ENCODE data around the gene GPS1.

Gene GPS1

DNA sequence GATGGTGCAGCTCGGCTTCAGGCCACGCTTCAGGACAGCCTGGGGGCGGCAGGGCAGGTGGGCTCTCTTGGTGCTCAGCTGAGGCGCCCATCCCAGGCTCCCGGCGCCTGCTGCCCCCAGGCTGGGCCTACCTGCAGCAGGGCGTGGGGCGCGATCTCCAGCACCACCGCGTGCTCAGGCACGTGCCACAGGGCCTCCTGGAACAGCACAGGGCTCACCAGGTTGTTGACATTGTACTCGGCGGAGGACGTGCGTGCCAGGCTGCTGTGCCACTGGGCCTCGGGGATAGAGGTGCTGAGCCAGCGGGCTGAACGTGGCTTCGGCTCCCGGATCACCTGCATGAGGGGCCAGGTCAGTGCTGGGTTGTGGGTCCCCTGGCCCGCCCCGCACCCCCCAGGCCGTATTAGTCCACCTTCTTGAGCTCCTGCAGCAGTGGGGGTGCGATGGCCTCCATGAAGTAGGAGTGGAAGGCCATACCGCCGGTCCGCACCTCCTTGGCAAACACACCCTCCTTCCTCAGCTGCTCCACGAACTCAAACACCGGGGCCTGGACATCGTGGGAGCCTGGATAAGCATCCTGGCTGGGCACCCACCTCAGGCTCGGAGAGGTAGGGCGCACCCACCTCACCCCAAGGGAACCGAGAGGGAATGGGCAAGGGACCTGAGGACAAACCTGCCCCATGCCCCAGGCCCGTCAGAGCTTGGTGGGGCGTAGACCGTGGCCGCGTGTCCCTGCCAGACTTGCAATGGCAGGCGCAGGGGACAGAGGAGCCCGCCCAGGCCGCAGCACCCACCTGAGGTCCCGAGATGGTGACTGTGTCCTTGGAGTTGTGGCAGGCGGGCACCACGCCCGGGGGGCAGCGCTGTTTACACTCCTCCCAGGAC is 37.4 kb downstream of the GPS1 start:
- no peak overlapping the region for H3K4me2 ChIP-seq (ENCODE audit: insufficient read depth, low read length)
- no peaks in the 10 kb centered on the region for H3K27me3 ChIP-seq (ENCODE audit: insufficient read depth, low read length, poor library complexity)
- H3K79me2 ChIP-seq (ENCODE audit: insufficient read depth, low read length) = peaks cover 31% of the 10 kb centered on the region
- H3K36me3 ChIP-seq (ENCODE audit: insufficient read depth, low read length) = peaks cover 99% of the 10 kb centered on the region
- DNase-seq (no peak), ATAC-seq (ENCODE audit: insufficient read depth, low read depth) (no peak)
- no peak overlapping the region for H3K4me3 ChIP-seq (ENCODE audit: low read depth in 1 of 2, low read length in 2 of 2)
- H3K4me1 ChIP-seq (ENCODE audit: insufficient read depth, low read length) = peaks cover 4% of the 10 kb centered on the region; the same call in 1 of the 2 replicates
- TF ChIP-seq, protein P1, sequence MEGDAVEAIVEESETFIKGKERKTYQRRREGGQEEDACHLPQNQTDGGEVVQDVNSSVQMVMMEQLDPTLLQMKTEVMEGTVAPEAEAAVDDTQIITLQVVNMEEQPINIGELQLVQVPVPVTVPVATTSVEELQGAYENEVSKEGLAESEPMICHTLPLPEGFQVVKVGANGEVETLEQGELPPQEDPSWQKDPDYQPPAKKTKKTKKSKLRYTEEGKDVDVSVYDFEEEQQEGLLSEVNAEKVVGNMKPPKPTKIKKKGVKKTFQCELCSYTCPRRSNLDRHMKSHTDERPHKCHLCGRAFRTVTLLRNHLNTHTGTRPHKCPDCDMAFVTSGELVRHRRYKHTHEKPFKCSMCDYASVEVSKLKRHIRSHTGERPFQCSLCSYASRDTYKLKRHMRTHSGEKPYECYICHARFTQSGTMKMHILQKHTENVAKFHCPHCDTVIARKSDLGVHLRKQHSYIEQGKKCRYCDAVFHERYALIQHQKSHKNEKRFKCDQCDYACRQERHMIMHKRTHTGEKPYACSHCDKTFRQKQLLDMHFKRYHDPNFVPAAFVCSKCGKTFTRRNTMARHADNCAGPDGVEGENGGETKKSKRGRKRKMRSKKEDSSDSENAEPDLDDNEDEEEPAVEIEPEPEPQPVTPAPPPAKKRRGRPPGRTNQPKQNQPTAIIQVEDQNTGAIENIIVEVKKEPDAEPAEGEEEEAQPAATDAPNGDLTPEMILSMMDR (IDR thresholded peaks at IDR 0.05; ENCODE audit: borderline replicate concordance, extremely low read depth, low read length, poor library complexity, severe bottlenecking) = no peak
- TF ChIP-seq EZH2 (IDR thresholded peaks at IDR 0.05; ENCODE audit: borderline replicate concordance, low read depth, low read length, severe bottlenecking) = no peak
- H3K27ac ChIP-seq (ENCODE audit: low read length) = no peak overlapping the region
- no peaks in the 10 kb centered on the region for H3K9me3 ChIP-seq (ENCODE audit: insufficient read depth, low read length, severe bottlenecking)
- peaks cover 77% of the 10 kb centered on the region for H4K20me1 ChIP-seq (ENCODE audit: insufficient read depth, low read length)
- H2AFZ ChIP-seq (ENCODE audit: low read depth, low read length) = no peak overlapping the region
- no peak overlapping the region for H3K9ac ChIP-seq (ENCODE audit: low read depth, low read length)

DNA sequence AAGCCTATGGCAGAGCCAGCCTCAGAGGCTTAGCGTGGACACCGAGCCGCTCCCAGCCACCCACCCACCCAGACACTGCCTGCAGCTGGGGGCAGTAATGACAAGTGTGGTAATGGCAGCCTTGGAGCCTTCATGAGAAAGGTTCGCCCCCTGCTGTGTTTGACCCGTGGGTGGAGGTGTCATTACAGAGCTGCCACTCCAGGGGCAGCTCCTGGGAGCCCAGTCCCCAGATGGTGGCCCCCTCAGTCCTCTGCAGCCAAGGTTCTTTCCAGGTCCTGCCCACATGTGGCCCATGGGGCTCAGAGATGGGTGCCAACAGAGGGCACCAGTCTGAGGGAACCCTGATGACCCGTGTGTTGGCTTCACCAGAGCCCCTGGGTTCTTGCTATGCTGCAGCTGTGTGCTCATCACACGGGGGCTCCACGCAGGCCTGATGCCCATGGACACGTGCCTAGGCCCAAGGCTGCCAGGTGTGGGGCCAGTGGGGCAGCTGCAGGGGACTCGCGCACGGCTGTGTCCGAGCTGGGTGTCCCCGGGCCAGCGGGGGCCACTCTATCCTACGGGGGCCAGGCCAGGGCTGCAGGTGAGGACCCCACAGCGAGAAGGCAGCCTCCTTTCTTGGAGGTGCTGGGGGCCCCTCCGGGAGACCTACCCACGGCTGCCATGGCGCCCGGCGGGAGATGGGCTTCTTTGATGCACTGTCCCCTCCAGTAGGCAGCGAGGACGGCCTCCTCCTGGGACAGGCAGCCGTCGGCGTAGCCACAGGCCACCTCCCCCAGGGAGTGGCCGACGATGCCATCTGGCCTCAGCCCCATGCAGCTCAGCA is 38.2 kb downstream of the GPS1 start:
- Histone ChIP-seq H3K36me3 (ENCODE audit: insufficient read depth, low read length) (peaks cover 96% of the 10 kb centered on the region), H4K20me1 (ENCODE audit: insufficient read depth, low read length) (peaks cover 73% of the 10 kb centered on the region), H3K79me2 (ENCODE audit: insufficient read depth, low read length) (peaks cover 36% of the 10 kb centered on the region), H3K27me3 (ENCODE audit: insufficient read depth, low read length, poor library complexity) (no peaks in the 10 kb centered on the region), H3K9me3 (ENCODE audit: insufficient read depth, low read length, severe bottlenecking) (no peaks in the 10 kb centered on the region), H3K9ac (ENCODE audit: low read depth, low read length) (no peak overlapping the region), H3K4me2 (ENCODE audit: insufficient read depth, low read length) (no peak overlapping the region), H3K4me1 (ENCODE audit: insufficient read depth, low read length) (peaks cover 8% of the 10 kb centered on the region), H2AFZ (ENCODE audit: low read depth, low read length) (no peak overlapping the region), H3K27ac (ENCODE audit: low read length) (no peak overlapping the region), H3K4me3 (ENCODE audit: low read depth in 1 of 2, low read length in 2 of 2) (no peak overlapping the region)
- ATAC-seq (ENCODE audit: insufficient read depth, low read depth) = 0 out of 3 replicates have a peak, but pooled peaks have one; percentile 10
- DNase-seq = no peak
- TF ChIP-seq, protein P1 (IDR thresholded peaks at IDR 0.05; ENCODE audit: borderline replicate concordance, extremely low read depth, low read length, poor library complexity, severe bottlenecking) = no peak
- no peak for TF ChIP-seq EZH2 (IDR thresholded peaks at IDR 0.05; ENCODE audit: borderline replicate concordance, low read depth, low read length, severe bottlenecking)

DNA sequence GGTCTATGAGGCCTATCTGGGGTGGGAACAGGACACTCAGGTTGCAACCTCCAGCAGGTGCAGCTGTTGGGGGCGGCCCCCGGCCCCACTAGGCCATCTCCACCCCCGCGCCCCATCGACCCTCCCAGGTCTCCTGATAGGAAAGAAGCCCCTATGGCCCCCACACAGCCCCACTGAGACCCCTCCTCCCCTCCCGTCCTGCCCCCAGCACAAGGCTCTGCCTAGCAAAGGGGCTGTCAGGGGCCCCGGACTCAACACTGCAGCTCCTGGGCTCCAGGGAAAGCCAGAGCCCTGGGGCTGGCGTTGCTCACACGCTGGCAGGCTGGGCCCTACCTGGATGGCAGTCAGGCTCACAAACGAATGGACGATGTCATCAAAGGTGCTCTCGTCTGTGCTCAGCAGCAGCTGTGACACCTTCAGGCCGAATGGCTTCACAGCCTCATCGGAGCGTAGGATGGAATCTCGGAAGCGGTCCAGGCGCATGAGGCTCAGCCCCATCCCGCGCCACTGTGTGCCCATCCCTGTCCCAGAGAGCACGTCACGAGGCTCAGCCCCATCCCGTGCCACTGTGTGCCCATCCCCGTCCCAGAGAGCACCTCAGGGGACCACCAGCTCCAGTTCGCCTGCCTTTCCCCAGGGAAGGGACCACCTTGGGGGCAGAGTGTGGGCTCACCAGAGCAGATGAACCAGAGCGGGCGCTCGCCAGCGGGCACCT is 39.0 kb downstream of the GPS1 start:
- DNase-seq = no peak
- no peak overlapping the region for H3K9ac ChIP-seq (ENCODE audit: low read depth, low read length)
- H3K79me2 ChIP-seq (ENCODE audit: insufficient read depth, low read length) = peaks cover 44% of the 10 kb centered on the region
- H3K4me3 ChIP-seq (ENCODE audit: low read depth in 1 of 2, low read length in 2 of 2) = no peak overlapping the region
- H3K4me1 ChIP-seq (ENCODE audit: insufficient read depth, low read length) = peaks cover 16% of the 10 kb centered on the region
- H2AFZ ChIP-seq (ENCODE audit: low read depth, low read length) = no peak overlapping the region
- no peak overlapping the region for H3K27ac ChIP-seq (ENCODE audit: low read length)
- H3K27me3 ChIP-seq (ENCODE audit: insufficient read depth, low read length, poor library complexity) = no peaks in the 10 kb centered on the region
- no peak for ATAC-seq (ENCODE audit: insufficient read depth, low read depth)
- peaks cover 96% of the 10 kb centered on the region for H3K36me3 ChIP-seq (ENCODE audit: insufficient read depth, low read length)
- no peaks in the 10 kb centered on the region for H3K9me3 ChIP-seq (ENCODE audit: insufficient read depth, low read length, severe bottlenecking)
- TF ChIP-seq, protein P1 (IDR thresholded peaks at IDR 0.05; ENCODE audit: borderline replicate concordance, extremely low read depth, low read length, poor library complexity, severe bottlenecking) = no peak
- no peak for TF ChIP-seq EZH2 (IDR thresholded peaks at IDR 0.05; ENCODE audit: borderline replicate concordance, low read depth, low read length, severe bottlenecking)
- peaks cover 76% of the 10 kb centered on the region for H4K20me1 ChIP-seq (ENCODE audit: insufficient read depth, low read length)
- H3K4me2 ChIP-seq (ENCODE audit: insufficient read depth, low read length) = no peak overlapping the region
